GM06990 (cell line): ENCODE results near the gene NUP88.

Source experiments
- DNase-seq: peaks from one replicate; pipeline ENCODE4 v3.0.0-alpha.2; 2011; ENCODE audit not compliant: insufficient read length; ENCODE audit errors: extremely low read depth
- H3K27me3 ChIP-seq: replicated peaks from 2 replicates; pipeline ENCODE4 v1.6.0; 2011; ENCODE audit warnings: low read length; ENCODE audit not compliant: control insufficient read depth, insufficient read depth
- H3K36me3 ChIP-seq: 2 replicates; pipeline ENCODE4 v1.5.1; 2011; ENCODE audit warnings: low read length; ENCODE audit not compliant: control insufficient read depth, insufficient read depth
- H3K4me3 ChIP-seq: replicated peaks from 2 replicates; pipeline ENCODE4 v1.5.1; 2011; ENCODE audit warnings: low read depth, mild to moderate bottlenecking, control low read depth, low read length
- TF ChIP-seq, protein P1 (sequence below): IDR thresholded peaks from 2 replicates; pipeline ENCODE4 v1.5.1; 2011; ENCODE audit warnings: low read length, control low read depth, mild to moderate bottlenecking, inconsistent platforms; ENCODE audit not compliant: insufficient read depth, poor library complexity, severe bottlenecking

NUP88 gene

GRCh38 chr17:5413682-5414081, 5.8 kb downstream of the NUP88 start:
- TF ChIP-seq, protein P1, sequence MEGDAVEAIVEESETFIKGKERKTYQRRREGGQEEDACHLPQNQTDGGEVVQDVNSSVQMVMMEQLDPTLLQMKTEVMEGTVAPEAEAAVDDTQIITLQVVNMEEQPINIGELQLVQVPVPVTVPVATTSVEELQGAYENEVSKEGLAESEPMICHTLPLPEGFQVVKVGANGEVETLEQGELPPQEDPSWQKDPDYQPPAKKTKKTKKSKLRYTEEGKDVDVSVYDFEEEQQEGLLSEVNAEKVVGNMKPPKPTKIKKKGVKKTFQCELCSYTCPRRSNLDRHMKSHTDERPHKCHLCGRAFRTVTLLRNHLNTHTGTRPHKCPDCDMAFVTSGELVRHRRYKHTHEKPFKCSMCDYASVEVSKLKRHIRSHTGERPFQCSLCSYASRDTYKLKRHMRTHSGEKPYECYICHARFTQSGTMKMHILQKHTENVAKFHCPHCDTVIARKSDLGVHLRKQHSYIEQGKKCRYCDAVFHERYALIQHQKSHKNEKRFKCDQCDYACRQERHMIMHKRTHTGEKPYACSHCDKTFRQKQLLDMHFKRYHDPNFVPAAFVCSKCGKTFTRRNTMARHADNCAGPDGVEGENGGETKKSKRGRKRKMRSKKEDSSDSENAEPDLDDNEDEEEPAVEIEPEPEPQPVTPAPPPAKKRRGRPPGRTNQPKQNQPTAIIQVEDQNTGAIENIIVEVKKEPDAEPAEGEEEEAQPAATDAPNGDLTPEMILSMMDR: no peak
- Histone ChIP-seq H3K36me3 (peaks cover 14% of the 10 kb centered on the region), H3K4me3 (no peak overlapping the region), H3K27me3 (no peaks in the 10 kb centered on the region)
- DNase-seq: no peak

DNA sequence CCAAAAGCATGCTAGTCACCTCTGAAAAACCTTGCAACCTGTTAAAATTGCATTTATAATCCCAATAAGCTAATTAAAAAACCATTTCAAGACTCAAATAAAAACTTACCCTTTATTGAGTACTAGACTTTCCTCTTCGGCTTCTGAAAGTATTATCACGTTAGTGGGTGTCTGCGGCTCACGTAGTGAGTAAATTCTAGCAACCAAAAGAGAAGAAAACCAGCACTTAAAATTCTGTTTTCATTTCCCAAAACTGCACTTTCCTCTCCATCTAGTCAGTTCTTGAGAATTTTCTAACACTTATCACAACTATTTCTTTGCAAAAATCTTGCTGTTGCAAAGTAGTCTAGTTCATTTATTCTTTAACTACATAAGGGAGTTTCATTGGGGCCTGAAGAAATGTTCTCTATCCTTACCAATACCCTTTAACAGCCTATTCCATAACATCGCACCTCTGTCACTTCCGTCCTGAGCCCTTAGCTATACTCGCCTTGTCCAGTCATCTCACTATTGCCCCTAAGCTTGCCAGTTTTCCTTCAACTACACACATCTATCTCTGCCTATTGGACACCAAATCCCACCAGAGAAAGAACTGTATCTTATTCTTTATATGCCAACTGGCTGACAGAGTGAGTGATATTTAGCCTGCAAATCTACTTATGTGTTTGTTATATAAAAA, 8.7 kb downstream of the NUP88 start:
- H3K4me3 ChIP-seq: no peak overlapping the region
- H3K36me3 ChIP-seq: peaks cover 19% of the 10 kb centered on the region
- no peak for DNase-seq
- H3K27me3 ChIP-seq: no peaks in the 10 kb centered on the region
- TF ChIP-seq, protein P1: no peak

- Histone ChIP-seq H3K36me3 (peaks cover 22% of the 10 kb centered on the region), H3K4me3 (no peak overlapping the region), H3K27me3 (no peaks in the 10 kb centered on the region)
- DNase-seq: no peak
- TF ChIP-seq, protein P1: no peak
These were observed 11.3 kb downstream of the NUP88 start for GRCh38 chr17:5408186-5408585.

- TF ChIP-seq, protein P1: no peak
- Histone ChIP-seq H3K36me3 (peaks cover 20% of the 10 kb centered on the region), H3K4me3 (no peak overlapping the region), H3K27me3 (no peaks in the 10 kb centered on the region)
- no peak for DNase-seq
These were observed 14.1 kb downstream of the NUP88 start for GRCh38 chr17:5405400-5405799.

- TF ChIP-seq, protein P1: no peak
- H3K27me3 ChIP-seq: no peaks in the 10 kb centered on the region
- DNase-seq: no peak
- no peak overlapping the region for H3K4me3 ChIP-seq
- H3K36me3 ChIP-seq: peaks cover 13% of the 10 kb centered on the region
These were observed 19.7 kb downstream of the NUP88 start for GRCh38 chr17:5399767-5400166.

DNA sequence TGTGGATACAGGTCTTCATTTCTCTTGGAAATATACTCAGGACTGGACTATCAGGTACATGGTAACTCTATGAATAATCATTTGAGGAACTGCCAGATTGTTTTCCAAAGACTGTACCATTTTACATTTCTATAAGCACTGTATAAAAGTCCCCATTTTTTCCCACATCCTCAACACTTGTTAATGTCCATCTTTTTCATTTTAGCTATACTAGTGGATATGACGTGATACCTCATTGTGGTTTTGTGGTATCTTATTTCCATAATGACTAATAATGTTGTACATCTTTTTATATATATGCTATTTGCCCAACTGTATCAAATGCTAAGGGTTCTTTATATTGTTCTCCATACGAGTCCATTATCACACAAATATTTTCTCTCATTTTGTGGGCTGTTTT, 22.9 kb downstream of the NUP88 start:
- peaks cover 19% of the 10 kb centered on the region for H3K36me3 ChIP-seq
- TF ChIP-seq, protein P1: no peak
- peak; percentile 17 for DNase-seq

More for the DNA sequence above, 22.9 kb downstream of the NUP88 start:
- Histone ChIP-seq H3K27me3 (no peaks in the 10 kb centered on the region), H3K4me3 (no peak overlapping the region)
